Esophagus (tissue), 2 donors: ENCODE data around the gene SPOCK2. TPM values are rescaled to one million over a fixed set of nuclear protein-coding genes. Genes with fewer than 3 reads are reported as not detected.

Source experiments
- H3K27ac ChIP-seq, 2 donors: one replicate each; pipeline ENCODE4 v1.5.1; 2013; ENCODE audit warnings: low read depth in 2 of 2, mild to moderate bottlenecking in 2 of 2, inconsistent platforms in 1 of 2, low read length in 1 of 2, moderate library complexity in 1 of 2
- H3K27me3 ChIP-seq, 2 donors: one replicate each; pipeline ENCODE4 v1.6.1; 2013; ENCODE audit warnings: low read length in 2 of 2, control low read depth in 1 of 2, mild to moderate bottlenecking in 1 of 2; ENCODE audit not compliant: insufficient read depth in 2 of 2, control insufficient read depth in 1 of 2
- H3K36me3 ChIP-seq, 2 donors: one replicate each; pipeline ENCODE4 v1.6.1; 2013; ENCODE audit warnings: low read length in 1 of 2; ENCODE audit not compliant: control insufficient read depth in 2 of 2, insufficient read depth in 2 of 2
- H3K4me1 ChIP-seq, 2 donors: one replicate each; pipeline ENCODE4 v1.6.1; 2013; ENCODE audit warnings: low read length in 1 of 2; ENCODE audit not compliant: control insufficient read depth in 2 of 2, insufficient read depth in 2 of 2
- H3K4me3 ChIP-seq, 2 donors: one replicate each; pipeline ENCODE4 v1.5.1; 2013; ENCODE audit warnings: low read length in 2 of 2, mild to moderate bottlenecking in 2 of 2, low read depth in 1 of 2, moderate library complexity in 1 of 2
- H3K9me3 ChIP-seq, 2 donors: one replicate each; pipeline ENCODE4 v1.6.1; 2013; ENCODE audit warnings: mild to moderate bottlenecking in 2 of 2, low read depth in 1 of 2, low read length in 1 of 2, moderate library complexity in 1 of 2; ENCODE audit not compliant: control insufficient read depth in 2 of 2, insufficient read depth in 1 of 2
- WGBS, 2 donors: extraction: QIAGEN DNeasy Blood & Tissue Kit; methylation state at CpG; one replicate each; pipeline ENCODE4 v1.1.7; 2013; 5-methylcytosine and 5-hydroxymethylcytosine counted together
- polyA plus RNA-seq, 2 donors: library from polyadenylated mRNA; stranded (reverse); fragments of 200-250 nt; gene quantifications; one replicate each; pipeline ENCODE4 v1.2.3, GENCODE V29; 2013
- donor health status: healthy with polysubstance abuse.
- donor health status: Bipolar disorder and iron deficiency.

The SPOCK2 gene
- polyA plus RNA-seq, 2 donors, result 1.5 to 1.9 TPM

DNA sequence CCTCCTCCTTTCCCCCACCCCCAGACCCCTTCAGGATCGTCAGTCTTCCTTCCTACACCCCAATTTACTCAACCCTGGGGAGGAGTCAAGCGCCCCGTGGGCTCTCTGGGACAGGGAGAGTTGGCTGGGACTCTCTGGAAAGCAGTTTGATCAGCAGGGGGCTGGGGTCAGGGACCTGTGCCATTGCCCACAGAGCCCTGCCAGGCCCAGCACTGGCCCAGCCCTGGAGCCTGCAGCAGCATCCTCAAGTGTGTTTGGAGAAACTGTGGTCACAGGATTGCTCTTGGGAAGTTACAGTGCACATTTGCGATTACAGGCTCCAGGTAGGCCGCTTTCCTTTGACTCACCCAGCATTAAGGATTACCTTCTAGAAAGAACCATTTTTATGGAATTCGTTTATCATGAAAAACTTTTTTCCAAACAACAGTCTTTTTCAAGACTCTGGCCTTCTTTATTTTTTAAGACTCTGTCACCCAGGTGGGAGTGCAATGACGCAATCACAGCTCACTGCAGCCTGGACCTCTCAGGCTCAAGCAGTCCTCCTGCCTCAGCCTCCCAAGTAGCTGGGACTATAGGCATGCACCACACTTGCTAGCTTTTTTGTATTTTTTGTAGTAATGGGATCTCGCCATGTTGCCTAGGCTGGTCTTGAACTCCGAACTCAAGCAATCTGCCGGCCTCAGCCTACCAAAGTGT lies 73.4 kb downstream of the SPOCK2 start:
- WGBS, 2 donors, result 87% methylated on average over 10 of the region's 10 CpGs
- no peak overlapping the region for H3K4me3 ChIP-seq
- no peaks in the 10 kb centered on the region for H3K27me3 ChIP-seq
- H3K9me3 ChIP-seq, result no peaks in the 10 kb centered on the region
- H3K4me1 ChIP-seq, result peaks cover 2 to 11% of the 10 kb centered on the region in 2 donors
- H3K27ac ChIP-seq, result no peak overlapping the region
- peaks cover 0 to 5% of the 10 kb centered on the region in 2 donors for H3K36me3 ChIP-seq

GRCh38 chr10:72014197-72014596 lies 74.2 kb downstream of the SPOCK2 start:
- Histone ChIP-seq H3K27ac (no peak overlapping the region), H3K36me3 (peaks cover 0 to 5% of the 10 kb centered on the region in 2 donors), H3K27me3 (no peaks in the 10 kb centered on the region), H3K9me3 (no peaks in the 10 kb centered on the region), H3K4me3 (no peak overlapping the region), H3K4me1 (peaks cover 4 to 17% of the 10 kb centered on the region in 2 donors)
- 68 to 74% methylated on average over 2 of the region's 2 CpGs for WGBS, 2 donors

DNA sequence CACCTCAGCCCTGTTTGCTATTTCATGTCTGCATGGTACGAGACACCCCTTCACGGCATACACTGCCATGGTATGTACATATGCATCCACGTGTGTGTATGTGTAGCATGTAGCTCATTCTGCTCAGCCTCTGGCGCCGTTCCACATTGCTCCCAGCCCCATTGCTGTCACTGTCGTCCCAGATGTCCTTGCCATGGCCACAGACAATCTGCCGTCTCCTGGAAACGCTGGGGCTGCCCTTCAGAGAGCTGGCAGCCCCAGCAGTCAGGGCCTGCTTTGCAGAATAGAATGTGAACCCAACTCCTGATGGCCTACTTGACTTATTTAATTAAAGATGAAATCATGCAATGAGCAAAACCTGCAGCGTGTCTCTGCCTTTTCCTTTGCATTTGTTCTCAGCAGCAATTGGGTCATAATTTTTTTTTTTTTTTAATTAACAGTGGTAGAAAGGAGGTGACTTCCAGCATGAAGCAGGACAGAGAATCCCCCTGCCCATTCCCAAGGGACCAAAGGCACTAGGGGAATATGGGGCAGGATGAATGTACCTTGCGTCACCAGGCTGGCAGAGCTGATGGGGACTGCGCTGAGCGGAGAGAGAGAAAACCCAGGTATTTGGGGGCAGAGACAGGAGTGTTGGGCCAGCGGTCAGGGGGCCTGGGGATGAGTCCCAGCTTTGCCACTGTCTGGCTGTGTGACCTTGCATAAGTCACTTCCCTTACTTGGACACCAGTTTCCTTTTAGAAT lies 75.0 kb downstream of the SPOCK2 start:
- WGBS, 2 donors, result 85 to 87% methylated on average over 13 of the region's 13 CpGs
- H3K4me3 ChIP-seq, result no peak overlapping the region
- no peaks in the 10 kb centered on the region for H3K9me3 ChIP-seq
- no peak overlapping the region for H3K27ac ChIP-seq
- no peaks in the 10 kb centered on the region for H3K27me3 ChIP-seq
- H3K4me1 ChIP-seq, result peaks cover 5 to 23% of the 10 kb centered on the region in 2 donors
- peaks cover 0 to 5% of the 10 kb centered on the region in 2 donors for H3K36me3 ChIP-seq

GRCh38 chr10:72012796-72013195 lies 75.6 kb downstream of the SPOCK2 start:
- H3K36me3 ChIP-seq, result peaks cover 0 to 10% of the 10 kb centered on the region in 2 donors
- no peak overlapping the region for H3K4me3 ChIP-seq
- H3K4me1 ChIP-seq, result peaks cover 5 to 28% of the 10 kb centered on the region in 2 donors
- no peaks in the 10 kb centered on the region for H3K27me3 ChIP-seq
- H3K9me3 ChIP-seq, result no peaks in the 10 kb centered on the region
- WGBS, 2 donors, result 83 to 87% methylated on average over 7 of the region's 7 CpGs
- H3K27ac ChIP-seq, result no peak overlapping the region

DNA sequence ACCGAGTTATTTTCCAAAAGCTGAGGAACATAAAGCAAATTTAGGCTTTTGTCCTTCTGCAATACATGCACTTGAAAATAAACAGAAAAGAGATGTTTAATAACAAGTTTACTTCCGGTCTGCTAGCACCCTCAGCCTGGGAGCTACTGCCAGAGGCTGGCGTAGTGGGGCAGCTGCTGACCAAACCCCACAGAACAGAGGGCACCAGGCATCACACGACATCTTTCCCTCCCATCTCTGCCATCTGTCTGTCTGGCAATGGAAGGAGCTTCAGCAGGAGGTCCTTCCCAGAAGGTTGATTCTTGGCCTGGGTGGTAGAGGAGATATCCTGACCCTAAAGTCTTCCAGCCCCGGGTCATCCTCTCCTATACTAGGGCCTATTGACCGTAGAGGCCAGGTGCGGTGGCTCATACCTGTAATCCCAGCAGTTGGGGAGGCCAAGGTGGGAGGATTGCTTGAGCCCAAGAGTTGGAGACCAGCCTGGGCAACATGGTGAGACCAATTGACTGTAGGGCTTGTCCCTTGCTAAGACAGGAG lies 76.3 kb downstream of the SPOCK2 start:
- H3K4me3 ChIP-seq, result no peak overlapping the region
- WGBS, 2 donors, result 90 to 92% methylated on average over 7 of the region's 7 CpGs
- peaks cover 4 to 25% of the 10 kb centered on the region in 2 donors for H3K4me1 ChIP-seq
- no peaks in the 10 kb centered on the region for H3K27me3 ChIP-seq
- no peak overlapping the region for H3K27ac ChIP-seq
- H3K36me3 ChIP-seq, result peaks cover 0 to 17% of the 10 kb centered on the region in 2 donors
- H3K9me3 ChIP-seq, result no peaks in the 10 kb centered on the region

- Histone ChIP-seq H3K9me3 (no peaks in the 10 kb centered on the region), H3K27me3 (no peaks in the 10 kb centered on the region), H3K4me3 (no peak overlapping the region), H3K4me1 (peaks cover 3 to 25% of the 10 kb centered on the region in 2 donors), H3K27ac (no peak overlapping the region), H3K36me3 (peaks cover 0 to 17% of the 10 kb centered on the region in 2 donors)
- WGBS, 2 donors, result 87 to 93% methylated on average over 8 of the region's 8 CpGs
Observed at GRCh38 chr10:72011468-72011867, 76.9 kb downstream of the SPOCK2 start.

- Histone ChIP-seq H3K27me3 (no peaks in the 10 kb centered on the region), H3K27ac (no peak overlapping the region), H3K4me1 (peaks cover 3 to 25% of the 10 kb centered on the region in 2 donors), H3K4me3 (no peak overlapping the region), H3K9me3 (no peaks in the 10 kb centered on the region), H3K36me3 (peaks cover 0 to 17% of the 10 kb centered on the region in 2 donors)
- 92 to 95% methylated on average over 9 of the region's 9 CpGs for WGBS, 2 donors
Observed at GRCh38 chr10:72011016-72011415, 77.3 kb downstream of the SPOCK2 start.

DNA sequence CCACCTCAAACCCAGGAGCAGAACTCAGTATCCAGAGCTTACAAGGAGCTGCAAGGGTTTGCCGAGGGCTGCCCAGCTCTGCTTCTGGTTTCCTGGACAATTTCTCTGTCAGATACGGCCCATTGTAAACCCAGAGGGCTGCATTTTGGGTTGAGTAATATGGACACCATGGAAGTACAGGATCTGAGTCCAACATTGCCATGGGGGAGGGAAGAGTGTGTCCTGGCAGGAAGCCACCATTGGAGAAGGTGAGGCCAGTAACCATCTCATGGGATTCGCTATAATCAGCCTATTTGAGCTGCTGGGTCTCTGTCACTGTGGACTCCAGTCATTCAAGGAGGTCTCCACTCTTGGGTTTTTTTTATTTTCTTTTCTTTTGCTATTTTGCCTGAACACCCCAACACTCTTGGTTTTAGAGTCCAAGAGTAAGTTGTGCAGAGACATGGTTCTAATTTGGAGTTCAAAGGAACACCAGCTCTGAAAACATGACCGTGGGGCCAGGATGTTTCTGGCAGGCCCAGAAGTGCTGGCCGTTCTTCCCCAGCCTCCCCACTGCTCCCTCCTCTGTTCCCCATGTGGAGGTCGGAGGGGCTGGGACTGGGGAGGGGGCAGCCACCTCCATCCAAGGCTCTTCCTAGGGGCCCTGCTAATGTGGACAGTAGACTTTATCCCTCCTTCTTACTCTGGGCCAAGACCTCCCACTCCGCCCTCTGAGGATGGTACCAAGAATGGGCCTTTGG lies 77.9 kb downstream of the SPOCK2 start:
- H3K9me3 ChIP-seq, result no peaks in the 10 kb centered on the region
- H3K4me1 ChIP-seq, result peaks cover 3 to 25% of the 10 kb centered on the region in 2 donors
- H3K36me3 ChIP-seq, result peaks cover 0 to 17% of the 10 kb centered on the region in 2 donors
- peak overlapping the region; percentile 93 to 94 for H3K27ac ChIP-seq
- no peaks in the 10 kb centered on the region for H3K27me3 ChIP-seq
- H3K4me3 ChIP-seq, result no peak overlapping the region
- 65 to 66% methylated on average over 7 of the region's 7 CpGs for WGBS, 2 donors

DNA sequence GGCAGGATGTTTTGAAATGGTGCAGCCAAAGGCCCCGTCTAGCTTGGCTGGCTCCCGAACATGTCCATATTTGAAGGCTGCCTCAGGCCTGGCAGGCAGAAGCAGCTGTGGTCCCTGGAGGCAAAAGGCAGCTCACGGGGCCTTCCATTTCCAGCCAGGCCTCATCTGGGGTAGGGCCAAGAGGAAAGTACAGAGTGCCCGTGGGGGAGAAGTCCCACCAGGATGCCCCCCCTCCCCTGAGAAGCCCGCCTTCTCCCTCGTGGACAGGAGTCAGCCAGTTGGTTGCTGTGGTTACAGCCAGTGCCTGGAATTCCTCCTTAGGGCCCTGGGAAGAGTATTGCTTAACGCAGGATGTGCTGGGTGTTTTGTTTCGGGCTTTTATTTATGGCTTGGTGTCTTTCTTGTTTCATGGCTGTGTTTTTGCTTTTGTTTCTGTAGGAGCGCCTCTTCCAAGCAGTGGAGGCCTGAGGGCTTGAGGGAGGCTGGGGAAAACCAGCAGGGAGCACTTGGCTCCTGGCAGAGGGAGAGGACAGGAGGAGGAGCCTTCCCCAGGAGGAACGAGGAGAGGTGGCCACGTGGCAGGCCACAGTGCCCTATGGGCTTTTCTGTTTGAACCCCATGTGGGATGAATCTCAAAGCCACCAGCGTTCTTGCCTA lies 78.8 kb downstream of the SPOCK2 start:
- H3K27me3 ChIP-seq, result no peaks in the 10 kb centered on the region

More for the DNA sequence above, 78.8 kb downstream of the SPOCK2 start:
- WGBS, 2 donors, result 16 to 28% methylated on average over 11 to 12 of the region's 12 CpGs
- peaks cover 0 to 17% of the 10 kb centered on the region in 2 donors for H3K36me3 ChIP-seq
- H3K4me1 ChIP-seq, result peaks cover 3 to 25% of the 10 kb centered on the region in 2 donors
- peak overlapping the region; percentile 93 to 94 for H3K27ac ChIP-seq
- H3K4me3 ChIP-seq, result no peak overlapping the region
- H3K9me3 ChIP-seq, result no peaks in the 10 kb centered on the region
